Naive B cell (primary cell): Measurements from ENCODE around the gene SON. TPM values are rescaled to one million over a fixed set of nuclear protein-coding genes. Genes with fewer than 3 reads are reported as not detected.

Experiments used
- ATAC-seq, 2 donors: fragments of 150-1000 bp; cut with Tn5 transposase; 2 replicates each; pipeline ENCODE4 v1.10.0; 2021; ENCODE audit warnings: low read depth in 2 of 2, mild to moderate bottlenecking in 2 of 2, moderate library complexity in 2 of 2
- DNase-seq: peaks from one replicate; pipeline ENCODE4 v3.0.0; 2022
- H3K27ac Mint-ChIP-seq, 6 donors: one replicate each; pipeline ENCODE4 v1.8.0; 2020 to 2022; ENCODE audit warnings: mild to moderate bottlenecking in 6 of 6, mixed read lengths in 6 of 6, moderate library complexity in 5 of 6, inconsistent platforms in 2 of 6
- H3K27me3 Mint-ChIP-seq, 3 donors: one replicate each; pipeline ENCODE4 v1.8.0; 2021 to 2022; ENCODE audit warnings: mixed read lengths in 3 of 3, mild to moderate bottlenecking in 1 of 3
- H3K36me3 Mint-ChIP-seq, 2 donors: one replicate each; pipeline ENCODE4 v1.8.0; 2020 to 2022; ENCODE audit warnings: mixed read lengths in 2 of 2, inconsistent platforms in 1 of 2, mild to moderate bottlenecking in 1 of 2
- H3K4me1 Mint-ChIP-seq, 3 donors: one replicate each; pipeline ENCODE4 v1.8.0; 2020 to 2022; ENCODE audit warnings: mixed read lengths in 3 of 3, inconsistent platforms in 1 of 3, mild to moderate bottlenecking in 1 of 3, moderate library complexity in 1 of 3
- H3K4me3 Mint-ChIP-seq, 8 donors: one replicate each; pipeline ENCODE4 v1.8.0; 2020 to 2022; ENCODE audit warnings: mild to moderate bottlenecking in 8 of 8, mixed read lengths in 8 of 8, moderate library complexity in 8 of 8, inconsistent platforms in 2 of 8
- H3K9me3 Mint-ChIP-seq, 7 donors: one replicate each; pipeline ENCODE4 v1.8.0; 2020 to 2022; ENCODE audit warnings: mixed read lengths in 7 of 7, mild to moderate bottlenecking in 5 of 7, inconsistent platforms in 2 of 7, moderate library complexity in 1 of 7
- polyA plus RNA-seq, 6 donors: library from polyadenylated mRNA; unstranded; fragments of 300-500 nt; fragmentation: Illumina TruSeq; gene quantifications; one replicate each; pipeline ENCODE4 v1.2.3, GENCODE V29; 2021; ENCODE audit warnings: low read depth in 6 of 6

SON gene
- polyA plus RNA-seq, 6 donors from 2014 or later: 411 to 679 (median 522) TPM

GRCh38 chr21:33531007-33531406, 11.8 kb upstream of the SON start:
- H3K36me3 Mint-ChIP-seq: peaks cover 32 to 34% of the 10 kb centered on the region in 2 donors
- no peak overlapping the region for H3K27ac Mint-ChIP-seq
- peaks cover 0 to 8% (median under 1%) of the 10 kb centered on the region in 3 donors for H3K4me1 Mint-ChIP-seq
- no peaks in the 10 kb centered on the region for H3K9me3 Mint-ChIP-seq
- H3K4me3 Mint-ChIP-seq: no peak overlapping the region
- no peaks in the 10 kb centered on the region for H3K27me3 Mint-ChIP-seq
- DNase-seq (no peak), ATAC-seq (no peak)

DNA sequence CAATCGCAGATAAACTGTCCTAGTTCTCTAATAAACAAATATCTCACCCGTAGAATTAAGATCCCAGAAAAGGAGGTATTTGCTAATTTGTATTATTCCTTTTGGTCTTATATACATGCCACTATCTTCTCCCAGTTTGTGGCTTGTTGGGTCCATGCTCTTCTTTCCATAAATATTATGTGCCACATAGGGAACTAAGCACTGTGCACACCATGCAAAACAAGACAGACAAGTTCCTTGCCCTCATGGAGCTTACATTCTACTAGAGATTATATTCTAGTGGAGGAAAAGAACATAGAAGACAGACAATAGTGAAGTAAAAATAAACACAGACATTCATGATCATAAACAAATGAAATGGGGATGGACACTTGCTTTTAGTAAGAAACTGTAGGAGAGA, 5.6 kb upstream of the SON start:
- no peak for ATAC-seq
- Mint-ChIP-seq H3K9me3 (no peaks in the 10 kb centered on the region), H3K4me1 (peaks cover 17 to 28% (median 18%) of the 10 kb centered on the region in 3 donors), H3K36me3 (peaks cover 17 to 19% of the 10 kb centered on the region in 2 donors), H3K4me3 (peak overlapping the region in 1 of 8 donors; percentile 0), H3K27me3 (no peaks in the 10 kb centered on the region), H3K27ac (peak overlapping the region in 1 of 6 donors; percentile 9)
- no peak for DNase-seq

- Mint-ChIP-seq H3K27me3 (no peaks in the 10 kb centered on the region), H3K4me1 (peaks cover 26 to 47% (median 30%) of the 10 kb centered on the region in 3 donors), H3K9me3 (no peaks in the 10 kb centered on the region), H3K27ac (no peak overlapping the region), H3K4me3 (peak overlapping the region in 1 of 8 donors; percentile 97), H3K36me3 (peaks cover 9 to 26% of the 10 kb centered on the region in 2 donors)
- no peak for DNase-seq
- ATAC-seq: no peak
Observed at GRCh38 chr21:33539616-33540015, 3.2 kb upstream of the SON start.

GRCh38 chr21:33540711-33541104, 2.1 kb upstream of the SON start:
- Mint-ChIP-seq H3K4me1 (peaks cover 26 to 52% (median 39%) of the 10 kb centered on the region in 3 donors), H3K27me3 (no peaks in the 10 kb centered on the region), H3K27ac (peak overlapping the region in 5 of 6 donors; percentile 14 to 98 (median 86)), H3K9me3 (no peaks in the 10 kb centered on the region), H3K36me3 (peaks cover 9 to 26% of the 10 kb centered on the region in 2 donors), H3K4me3 (peak overlapping the region; percentile 63 to 99 (median 88))
- no peak for DNase-seq
- no peak for ATAC-seq

DNA sequence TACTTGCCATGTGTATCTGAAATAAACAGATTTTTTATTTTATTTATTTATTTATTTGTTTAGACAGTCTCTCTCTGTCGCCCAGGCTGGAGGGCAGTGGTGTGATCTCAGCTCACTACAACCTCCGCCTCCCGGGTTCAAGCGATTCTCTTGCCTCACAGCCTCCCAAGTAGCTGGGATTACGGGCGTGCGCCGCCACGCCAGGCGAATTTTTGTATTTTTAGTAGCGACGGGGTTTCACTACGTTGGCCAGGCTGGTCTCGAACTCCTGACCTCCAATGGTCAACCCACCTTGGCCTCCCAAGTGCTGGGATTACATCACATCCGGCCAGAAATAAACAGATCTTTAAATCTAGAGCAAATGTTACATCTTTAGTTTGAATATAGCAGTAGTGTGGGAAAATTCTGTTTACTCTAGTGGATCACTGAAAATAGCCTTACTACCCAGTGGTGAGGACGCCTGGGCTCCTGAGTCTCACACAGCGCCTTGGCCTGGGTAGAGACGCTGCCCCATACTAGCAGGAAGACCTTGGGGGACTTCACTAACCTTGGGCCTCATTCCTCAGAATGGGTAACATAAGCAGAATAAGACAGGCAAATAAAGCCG, 1.6 kb upstream of the SON start:
- Mint-ChIP-seq H3K4me1 (peaks cover 29 to 52% (median 44%) of the 10 kb centered on the region in 3 donors), H3K9me3 (no peaks in the 10 kb centered on the region), H3K27ac (peak overlapping the region; percentile 98 to 100 (median 100)), H3K27me3 (no peaks in the 10 kb centered on the region), H3K4me3 (peak overlapping the region; percentile 91 to 100 (median 99)), H3K36me3 (peaks cover 9 to 26% of the 10 kb centered on the region in 2 donors)
- DNase-seq: no peak
- ATAC-seq: no peak

DNA sequence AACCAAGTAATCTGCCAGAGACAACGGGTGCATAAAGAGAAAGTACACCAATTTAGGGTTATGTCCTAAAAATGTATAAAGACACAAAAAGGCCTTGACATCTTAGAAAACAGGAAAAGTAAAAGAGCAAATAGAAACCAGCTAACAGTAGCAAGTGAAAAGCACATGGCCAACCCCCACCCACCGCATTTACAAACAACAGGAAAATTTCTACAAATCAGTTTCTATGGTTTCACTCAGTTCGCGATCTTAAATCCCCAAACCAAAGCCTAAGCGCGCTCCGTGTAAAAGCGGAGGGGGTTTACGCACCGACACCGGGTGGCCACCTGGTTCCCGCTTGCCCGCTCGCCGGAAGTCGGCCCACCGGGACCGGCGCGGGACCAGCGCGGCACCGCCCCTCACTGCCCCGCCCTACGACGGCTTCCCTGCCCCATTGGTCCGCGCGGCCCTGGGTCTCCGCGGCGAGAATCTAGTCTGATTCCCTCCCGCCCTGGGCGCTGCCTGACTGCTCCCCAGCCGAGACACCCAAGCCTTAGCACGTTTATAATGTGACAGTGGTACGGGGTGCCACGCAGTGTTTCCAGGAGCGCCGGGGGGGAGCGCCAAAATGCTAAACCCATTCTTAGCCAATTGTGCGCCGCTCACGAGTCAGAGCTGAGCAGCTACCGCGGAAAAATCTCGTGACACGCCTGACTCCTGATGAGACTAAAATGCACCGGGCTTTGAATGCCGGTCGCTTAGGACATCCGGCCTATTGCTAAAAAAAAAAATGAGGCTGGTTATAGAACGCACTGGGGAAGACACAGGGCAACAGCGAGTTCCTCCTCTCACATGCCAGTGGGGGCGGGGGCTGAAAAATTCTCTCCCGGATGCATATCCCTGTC, 840 bp upstream of the SON start, which contains the start of gene GART:
Gene GART, minus strand, starts transcription at position 362 of the 884 bp plus-strand sequence. CDS start 2,802 bp downstream, outside the sequence.
- ATAC-seq (peak; percentile 60 to 64), DNase-seq (peak; percentile 88)
- Mint-ChIP-seq H3K4me1 (peaks cover 29 to 52% (median 49%) of the 10 kb centered on the region in 3 donors), H3K9me3 (no peaks in the 10 kb centered on the region), H3K36me3 (peaks cover 7 to 23% of the 10 kb centered on the region in 2 donors), H3K27ac (peak within 1 kb of the TSS; percentile 98 to 100 (median 100)), H3K27me3 (no peaks in the 10 kb centered on the region), H3K4me3 (peak within 1 kb of the TSS; percentile 91 to 100 (median 99))

DNA sequence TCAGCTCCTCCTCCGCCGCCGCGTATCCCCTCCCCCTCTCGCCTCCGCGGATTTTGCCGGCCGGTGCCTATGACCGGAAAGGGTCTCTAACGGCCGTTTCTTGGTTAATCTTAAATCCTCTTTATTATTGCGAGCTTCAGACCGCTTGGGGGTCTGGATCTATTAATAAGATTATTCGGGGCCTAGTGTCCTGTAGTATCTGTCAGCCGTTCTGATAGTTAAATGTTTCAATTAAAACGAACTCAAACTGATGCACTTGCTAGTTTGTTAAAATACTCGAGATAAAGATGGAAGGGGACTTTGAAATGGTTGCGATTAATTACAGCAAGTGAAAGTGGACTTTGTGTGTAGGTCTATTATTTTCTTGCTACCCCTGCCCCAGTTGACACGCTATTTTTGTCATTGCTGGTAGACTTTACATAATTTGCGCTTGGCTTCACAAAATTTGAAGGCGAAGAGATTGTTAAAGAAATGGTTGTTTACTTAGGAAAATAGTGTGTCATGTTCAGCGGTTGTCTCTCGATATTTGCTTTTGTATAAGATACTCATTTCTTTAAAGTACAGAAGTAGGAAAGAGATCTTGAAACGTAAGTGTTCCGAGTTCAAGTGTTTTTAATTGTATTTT, 779 bp downstream of the SON start:
- no peak for DNase-seq

DNA sequence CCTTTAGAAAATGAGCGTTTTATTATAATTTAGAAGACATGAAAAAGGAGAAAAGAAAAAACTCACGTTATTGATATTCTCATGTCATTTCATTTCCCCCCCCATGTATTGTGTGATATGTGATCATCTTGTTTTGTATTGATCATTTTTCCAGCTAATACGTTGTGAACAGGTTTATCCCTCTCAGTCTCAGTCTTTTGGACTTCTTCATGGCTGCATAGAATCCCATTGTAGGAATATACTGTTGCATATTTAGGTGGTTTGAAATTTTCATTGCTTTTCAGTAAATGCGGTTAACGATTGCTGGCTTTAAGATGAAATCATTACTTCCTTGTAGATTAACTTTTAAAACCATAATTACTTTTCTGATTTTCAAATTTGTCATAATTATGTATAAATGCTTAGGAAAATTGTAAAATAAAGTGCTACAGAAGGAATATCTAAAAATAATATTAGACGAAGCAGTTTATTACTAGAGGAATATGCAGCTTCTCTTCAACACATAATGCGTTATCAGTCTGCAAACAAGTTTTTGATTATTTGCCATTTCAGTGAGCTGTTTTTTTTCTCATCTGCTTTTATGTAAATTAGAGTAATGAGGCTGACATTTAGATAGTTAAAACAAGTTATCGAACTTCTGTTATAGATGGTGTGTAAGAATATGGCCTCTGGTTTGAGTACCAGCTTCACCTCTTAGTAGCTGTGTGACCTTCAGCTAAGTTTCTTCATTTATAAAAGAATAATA, 1.8 kb downstream of the SON start:
- no peaks in the 10 kb centered on the region for H3K9me3 Mint-ChIP-seq
- H3K27ac Mint-ChIP-seq: peak overlapping the region in 5 of 6 donors; percentile 26 to 100 (median 74)
- peaks cover 5 to 20% of the 10 kb centered on the region in 2 donors for H3K36me3 Mint-ChIP-seq
- H3K27me3 Mint-ChIP-seq: no peaks in the 10 kb centered on the region
- DNase-seq (no peak), ATAC-seq (no peak)
- H3K4me1 Mint-ChIP-seq: peaks cover 28 to 59% (median 53%) of the 10 kb centered on the region in 3 donors
- H3K4me3 Mint-ChIP-seq: peak overlapping the region; percentile 91 to 100 (median 99)

More for the DNA sequence above, 779 bp downstream of the SON start:
- Mint-ChIP-seq H3K4me1 (peaks cover 23 to 49% (median 46%) of the 10 kb centered on the region in 3 donors), H3K9me3 (no peaks in the 10 kb centered on the region), H3K36me3 (peaks cover 0 to 14% of the 10 kb centered on the region in 2 donors), H3K27me3 (no peaks in the 10 kb centered on the region), H3K27ac (peak overlapping the region; percentile 98 to 100 (median 100)), H3K4me3 (peak overlapping the region; percentile 91 to 100 (median 99))
- ATAC-seq: no peak

DNA sequence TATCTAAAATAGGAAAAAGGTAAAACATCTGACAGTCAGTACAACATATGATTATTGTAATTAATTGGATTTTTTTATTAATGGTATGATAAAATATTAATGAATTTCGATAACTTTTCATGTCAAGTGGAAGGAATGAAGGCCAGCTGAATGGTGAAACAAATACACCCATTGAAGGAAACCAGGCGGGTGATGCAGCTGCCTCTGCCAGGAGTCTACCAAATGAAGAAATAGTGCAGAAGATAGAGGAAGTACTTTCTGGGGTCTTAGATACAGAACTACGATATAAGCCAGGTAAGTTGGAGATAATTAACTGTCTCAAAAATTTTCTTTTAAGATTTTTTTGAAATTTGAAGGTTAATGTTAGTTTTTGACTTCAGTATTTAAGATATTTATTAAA, 3.2 kb downstream of the SON start:
- Mint-ChIP-seq H3K27me3 (no peaks in the 10 kb centered on the region), H3K4me1 (peaks cover 24 to 54% (median 50%) of the 10 kb centered on the region in 3 donors), H3K4me3 (peak overlapping the region in 6 of 8 donors; percentile 50 to 97 (median 66)), H3K36me3 (peaks cover 11 to 23% of the 10 kb centered on the region in 2 donors), H3K27ac (peak overlapping the region in 1 of 6 donors; percentile 62), H3K9me3 (no peaks in the 10 kb centered on the region)
- ATAC-seq (no peak), DNase-seq (peak; percentile 18)

GRCh38 chr21:33549848-33550771, 7.3 kb downstream of the SON start:
- Mint-ChIP-seq H3K27ac (peak overlapping the region in 2 of 6 donors; percentile 15 to 67), H3K4me3 (no peak overlapping the region), H3K36me3 (peaks cover 24 to 29% of the 10 kb centered on the region in 2 donors), H3K9me3 (no peaks in the 10 kb centered on the region), H3K27me3 (no peaks in the 10 kb centered on the region), H3K4me1 (peaks cover 18 to 37% (median 28%) of the 10 kb centered on the region in 3 donors)
- DNase-seq (no peak), ATAC-seq (no peak)

GRCh38 chr21:33550772-33551660, 8.2 kb downstream of the SON start:
- H3K4me3 Mint-ChIP-seq: peak overlapping the region in 1 of 8 donors; percentile 53
- H3K9me3 Mint-ChIP-seq: no peaks in the 10 kb centered on the region
- ATAC-seq (no peak), DNase-seq (no peak)
- H3K36me3 Mint-ChIP-seq: peaks cover 30 to 36% of the 10 kb centered on the region in 2 donors
- H3K27me3 Mint-ChIP-seq: no peaks in the 10 kb centered on the region
- H3K27ac Mint-ChIP-seq: no peak overlapping the region
- H3K4me1 Mint-ChIP-seq: peaks cover 22 to 35% (median 33%) of the 10 kb centered on the region in 3 donors
